ENCODE results near the gene UBTD1.
"Not testable (repeated sequence)": the region's sequence is repeated elsewhere in the genome, so short reads cannot be mapped to it uniquely, and the experiment has no call there.

Gene UBTD1, protein sequence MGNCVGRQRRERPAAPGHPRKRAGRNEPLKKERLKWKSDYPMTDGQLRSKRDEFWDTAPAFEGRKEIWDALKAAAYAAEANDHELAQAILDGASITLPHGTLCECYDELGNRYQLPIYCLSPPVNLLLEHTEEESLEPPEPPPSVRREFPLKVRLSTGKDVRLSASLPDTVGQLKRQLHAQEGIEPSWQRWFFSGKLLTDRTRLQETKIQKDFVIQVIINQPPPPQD

DNA sequence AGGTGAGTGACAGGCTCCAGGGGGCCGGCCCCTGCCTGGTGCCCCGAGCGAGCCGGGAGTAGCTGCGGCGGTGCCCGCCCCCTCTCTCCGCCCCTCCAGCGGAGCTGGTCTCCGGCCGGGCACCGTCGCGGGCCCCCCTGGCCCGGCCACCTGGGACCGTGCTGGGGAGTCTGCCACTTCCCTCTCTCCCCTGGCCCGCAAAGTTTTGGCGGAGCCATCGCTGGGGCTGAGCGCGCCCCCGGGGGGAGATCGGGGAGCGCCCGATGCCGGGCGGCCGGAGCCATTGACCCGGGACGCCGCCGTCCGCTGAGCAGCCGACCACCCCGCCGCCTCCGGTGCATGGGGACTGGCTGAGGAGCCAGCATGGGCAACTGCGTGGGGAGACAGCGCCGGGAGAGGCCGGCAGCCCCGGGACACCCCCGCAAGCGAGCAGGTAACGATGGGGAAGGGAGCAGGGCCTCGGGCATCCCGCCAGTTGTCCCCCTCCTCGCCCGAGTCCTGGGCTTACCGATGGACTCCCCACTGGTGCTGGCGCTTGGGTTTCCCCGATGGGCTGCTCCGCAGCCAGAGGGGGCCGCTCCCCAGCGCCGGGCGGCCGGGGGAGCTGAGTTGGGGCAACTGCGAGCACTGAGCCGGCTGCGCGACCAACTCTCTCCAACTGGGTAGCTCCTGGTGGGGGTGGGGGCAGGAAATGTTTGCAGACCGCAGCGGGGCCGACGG is at the start of gene UBTD1:
Gene UBTD1, plus strand, starts transcription at position 84 of the 720 bp plus-strand sequence. Its CDS starts 280 bp downstream, at position 364.
- DNase-seq, result no peak

DNA sequence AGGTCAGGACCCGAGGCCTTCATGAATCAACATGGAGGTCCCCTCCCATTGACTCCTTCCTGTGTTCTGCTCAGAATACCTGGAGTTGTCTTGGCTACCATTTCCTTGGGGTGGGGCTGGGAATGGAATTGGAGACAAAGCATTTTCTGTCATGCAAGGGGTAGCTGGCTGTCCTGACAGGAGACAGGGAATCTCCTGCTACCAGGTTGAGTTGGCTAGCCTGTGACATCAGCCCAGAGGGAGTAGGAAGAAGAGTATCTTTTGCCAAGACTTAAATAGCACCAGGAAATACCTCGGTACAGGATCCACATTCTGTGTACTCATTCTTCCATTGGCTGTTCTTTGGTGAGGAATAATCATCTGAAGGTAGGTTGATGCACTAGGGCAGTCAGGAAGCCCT is 47.9 kb upstream of the UBTD1 start:
- no peak for DNase-seq

DNA sequence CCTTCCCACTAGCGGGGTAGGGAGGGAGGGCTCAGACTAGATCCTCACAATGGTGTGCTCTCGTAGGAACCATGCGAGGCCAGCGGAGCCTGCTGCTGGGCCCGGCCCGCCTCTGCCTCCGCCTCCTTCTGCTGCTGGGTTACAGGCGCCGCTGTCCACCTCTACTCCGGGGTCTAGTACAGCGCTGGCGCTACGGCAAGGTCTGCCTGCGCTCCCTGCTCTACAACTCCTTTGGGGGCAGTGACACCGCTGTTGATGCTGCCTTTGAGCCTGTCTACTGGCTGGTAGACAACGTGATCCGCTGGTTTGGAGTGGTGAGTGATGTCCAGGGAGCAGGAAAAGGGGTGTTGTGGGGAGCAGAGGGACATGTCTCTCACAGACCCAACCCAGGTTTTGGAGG is 47.1 kb upstream of the UBTD1 start:
- DNase-seq, result no peak

DNA sequence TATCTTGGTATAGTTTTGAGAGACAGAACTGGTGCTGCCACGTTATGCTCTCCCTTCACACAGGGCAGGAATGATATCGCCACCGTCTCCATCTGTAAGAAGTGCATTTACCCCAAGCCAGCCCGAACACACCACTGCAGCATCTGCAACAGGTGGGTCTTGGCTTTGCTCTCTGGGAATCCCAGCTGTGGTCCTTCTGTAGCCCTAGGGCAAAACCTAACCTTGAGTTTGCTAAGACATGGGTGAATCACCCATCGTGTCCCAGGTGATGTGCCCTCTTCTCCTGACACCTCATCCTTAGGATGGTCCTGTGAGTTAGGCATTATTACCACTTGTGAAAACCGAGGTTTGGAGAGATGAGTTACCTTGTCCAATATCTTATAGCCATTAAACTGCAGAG is 46.4 kb upstream of the UBTD1 start:
- DNase-seq, result no peak

DNA sequence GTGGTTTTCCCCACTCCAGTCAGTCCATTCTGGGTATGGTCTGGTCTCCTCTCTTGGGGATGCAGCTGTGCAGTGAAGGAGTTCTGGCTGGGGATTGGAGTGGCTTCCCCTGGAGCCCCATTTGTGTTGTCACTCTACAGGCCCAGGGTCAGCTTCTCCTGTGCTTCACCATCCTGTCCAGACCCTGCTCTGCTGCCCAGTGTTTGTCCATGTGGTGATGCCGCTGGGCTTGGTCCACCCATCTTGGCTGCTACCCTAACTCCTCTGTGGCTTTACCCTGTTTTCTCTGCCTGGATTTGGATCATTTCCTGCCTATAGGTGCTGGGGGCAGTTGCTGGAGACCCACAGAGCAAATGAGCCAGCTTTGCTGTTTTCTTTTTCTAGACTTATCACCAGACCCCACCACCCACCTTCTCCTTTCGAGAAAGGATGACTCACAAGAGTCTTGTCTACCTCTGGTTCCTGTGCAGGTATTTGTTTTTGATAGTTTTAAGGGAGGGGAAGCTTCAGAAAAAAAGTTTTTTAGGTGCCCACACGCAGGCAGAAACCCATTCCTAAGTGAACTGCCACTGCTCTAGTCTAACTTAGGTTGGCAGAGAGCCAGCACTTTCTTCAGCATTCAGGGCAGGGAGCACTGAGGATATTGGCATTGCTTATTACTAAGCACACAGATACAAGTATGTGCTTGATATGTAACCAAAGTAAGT is 44.2 kb upstream of the UBTD1 start:
- DNase-seq, result no peak

DNA sequence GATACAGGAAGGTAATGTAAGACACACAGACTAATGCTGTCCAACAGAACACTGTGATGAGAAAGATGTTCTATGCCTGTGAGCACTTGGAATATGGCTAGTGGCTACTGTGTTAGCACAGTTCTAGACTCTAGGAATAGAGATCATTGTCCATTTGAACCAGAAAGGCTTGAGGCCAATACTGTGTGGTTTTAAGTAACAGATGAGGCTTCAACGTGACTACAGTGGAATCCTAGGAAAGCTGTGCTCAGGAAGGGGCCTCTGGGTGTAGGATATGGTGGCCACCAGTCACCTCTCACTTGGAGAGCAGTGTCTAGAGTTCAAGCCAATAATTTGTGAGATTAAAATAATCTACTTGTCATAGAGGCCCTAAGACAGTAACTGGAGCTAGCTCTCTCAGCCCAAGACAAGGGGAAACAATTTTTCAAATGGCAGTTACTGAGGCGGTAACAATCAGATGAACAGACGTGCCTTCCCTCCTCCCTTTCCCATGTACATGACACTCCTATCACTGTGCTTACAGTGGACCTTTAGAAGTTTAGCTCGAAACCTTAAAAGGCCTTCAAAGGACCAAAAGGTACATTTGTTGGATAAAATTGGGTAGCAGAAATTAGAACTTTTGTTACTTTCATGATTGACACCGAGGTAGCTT is 42.6 kb upstream of the UBTD1 start:
- no peak for DNase-seq

DNA sequence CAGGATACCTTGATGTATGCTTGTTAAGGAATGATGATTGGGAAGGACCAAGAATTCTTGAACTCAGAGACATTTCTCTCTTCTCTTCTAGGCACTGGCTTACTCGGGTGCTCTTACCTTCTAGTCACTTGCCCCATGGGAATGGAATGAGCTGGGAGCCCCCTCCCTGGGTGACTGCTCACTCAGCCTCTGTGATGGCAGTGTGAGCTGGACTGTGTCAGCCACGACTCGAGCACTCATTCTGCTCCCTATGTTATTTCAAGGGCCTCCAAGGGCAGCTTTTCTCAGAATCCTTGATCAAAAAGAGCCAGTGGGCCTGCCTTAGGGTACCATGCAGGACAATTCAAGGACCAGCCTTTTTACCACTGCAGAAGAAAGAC is 42.0 kb upstream of the UBTD1 start:
- DNase-seq, result no peak

DNA sequence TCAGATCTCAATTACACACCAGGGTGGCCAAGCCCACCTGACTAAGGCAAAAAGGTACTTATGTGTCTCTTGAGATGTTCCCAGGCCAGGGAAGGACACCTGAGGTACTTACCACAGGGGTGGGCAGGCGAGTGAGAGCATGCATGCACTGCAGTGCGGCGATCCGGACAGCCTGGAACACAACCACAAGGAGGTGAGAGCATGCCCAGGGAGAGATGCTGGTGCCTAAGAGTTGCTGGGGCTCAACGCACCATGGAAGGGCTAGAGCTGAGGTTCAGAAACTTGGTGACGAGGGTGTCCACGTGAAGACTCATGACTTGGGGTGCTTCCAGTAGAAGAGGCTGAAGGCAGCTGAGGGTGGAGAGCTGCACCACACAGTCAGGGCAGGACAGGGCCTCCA is 39.6 kb upstream of the UBTD1 start:
- DNase-seq, result no peak

DNA sequence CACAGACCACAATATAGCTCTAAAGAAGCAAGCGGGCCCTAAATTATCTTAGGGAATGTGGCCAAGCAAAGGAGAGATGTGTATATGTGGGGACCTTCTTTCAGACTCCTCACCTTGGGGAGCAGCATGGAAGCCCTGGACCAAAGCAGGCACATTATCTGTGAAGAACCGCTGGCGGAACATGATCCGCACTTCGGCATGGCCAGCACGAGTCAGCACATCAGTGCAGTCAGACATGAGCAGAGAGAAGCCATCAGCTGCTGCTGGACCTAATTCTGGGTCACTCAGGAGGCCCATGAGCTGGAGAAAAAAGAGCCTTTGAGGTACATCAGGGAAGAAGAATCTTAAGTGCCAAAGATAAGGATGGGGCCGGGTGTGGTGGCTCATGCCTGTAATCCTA is 38.8 kb upstream of the UBTD1 start:
- DNase-seq, result no peak

DNA sequence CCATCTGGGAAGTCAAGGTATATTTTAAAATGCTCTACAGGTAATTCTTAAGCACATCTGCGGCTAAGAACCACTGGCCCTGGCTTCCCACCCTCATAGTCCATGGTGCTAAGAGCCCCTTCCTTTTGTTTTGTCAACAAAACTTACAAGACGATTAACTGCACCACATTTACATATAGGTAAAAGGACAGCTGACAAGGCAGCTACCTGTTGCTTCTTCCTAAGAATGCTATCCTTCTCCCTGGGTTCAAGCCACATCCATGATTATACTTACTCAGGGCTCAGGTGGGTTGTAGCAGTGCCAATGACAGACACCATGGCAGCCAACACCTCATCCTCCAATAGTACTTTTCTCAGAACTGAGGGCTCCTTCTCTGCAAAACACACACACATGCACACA is 36.4 kb upstream of the UBTD1 start:
- no peak for DNase-seq

DNA sequence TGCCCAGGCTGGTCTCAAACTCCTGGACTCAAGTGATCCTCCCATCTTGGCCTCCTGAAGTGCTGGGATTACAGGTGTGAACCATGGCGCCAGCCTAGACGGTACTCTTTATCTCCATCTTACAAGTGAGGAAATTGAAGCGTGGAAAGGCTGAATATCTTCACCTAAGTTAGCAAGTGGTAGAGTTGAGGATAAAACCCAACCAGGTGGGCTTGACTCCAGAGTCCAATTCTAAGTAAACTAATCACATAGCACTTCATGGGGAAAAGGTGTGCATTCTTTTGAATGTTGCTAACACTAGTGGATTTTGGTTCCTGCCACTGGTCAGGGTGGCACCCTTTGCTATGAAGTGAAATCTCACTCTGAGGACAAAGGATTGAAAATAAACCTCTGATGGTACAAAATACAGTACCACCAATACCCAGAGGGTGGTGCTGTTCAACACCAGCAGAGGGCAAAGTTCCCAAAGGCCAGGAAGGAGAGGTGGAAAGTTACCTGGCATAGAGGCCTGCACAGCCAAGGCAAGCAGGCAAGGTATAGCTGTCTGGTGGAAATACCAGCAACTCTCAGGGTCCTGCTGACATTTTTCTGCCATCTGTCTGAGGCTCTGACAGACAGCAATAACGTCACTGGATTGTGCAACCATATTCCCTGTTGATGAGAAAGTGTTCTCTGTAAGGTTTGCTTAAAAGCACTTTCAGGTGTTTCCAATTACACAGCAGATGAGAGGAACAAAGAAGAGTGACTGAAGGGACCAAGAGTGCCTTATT is 35.2 kb upstream of the UBTD1 start:
- DNase-seq, result peak; percentile 32

DNA sequence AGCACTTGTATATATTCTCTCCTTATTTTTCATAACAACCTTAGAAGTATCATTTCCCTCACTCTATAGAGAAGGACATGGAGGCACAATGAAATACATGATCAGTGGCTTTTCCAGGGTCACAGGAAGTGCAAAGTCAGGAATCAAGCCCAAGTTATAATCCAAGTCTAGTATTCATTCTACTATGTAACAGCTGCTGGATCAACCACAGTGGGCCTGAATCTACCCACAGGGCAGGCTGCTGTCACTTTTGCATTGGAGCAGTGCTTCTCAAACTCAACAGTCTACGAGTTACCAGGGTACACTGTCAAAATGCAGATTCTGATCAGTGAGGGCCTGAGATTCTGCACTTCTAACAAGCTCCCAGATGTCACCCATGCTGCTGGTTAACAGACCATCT is 34.5 kb upstream of the UBTD1 start:
- no peak for DNase-seq

DNA sequence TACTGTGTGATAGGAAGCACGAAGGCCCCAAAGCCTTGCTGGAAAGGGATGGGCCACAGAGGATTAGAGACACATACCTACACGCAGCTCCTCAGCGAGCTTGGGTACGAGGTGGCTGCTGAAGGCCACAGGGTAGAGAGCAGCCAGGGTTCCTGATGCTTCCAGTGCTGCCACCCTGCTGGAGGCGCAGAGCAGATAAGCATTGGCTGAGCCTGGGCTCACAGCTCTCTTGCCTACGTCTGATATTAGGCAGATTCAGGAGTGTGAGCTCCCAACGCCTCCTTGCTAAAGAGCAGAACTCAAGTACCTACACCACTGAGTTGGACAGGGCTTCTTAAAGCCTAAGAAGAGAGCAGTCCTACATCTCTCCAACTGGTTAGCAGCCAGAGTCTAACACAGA is 32.7 kb upstream of the UBTD1 start:
- DNase-seq, result no peak

DNA sequence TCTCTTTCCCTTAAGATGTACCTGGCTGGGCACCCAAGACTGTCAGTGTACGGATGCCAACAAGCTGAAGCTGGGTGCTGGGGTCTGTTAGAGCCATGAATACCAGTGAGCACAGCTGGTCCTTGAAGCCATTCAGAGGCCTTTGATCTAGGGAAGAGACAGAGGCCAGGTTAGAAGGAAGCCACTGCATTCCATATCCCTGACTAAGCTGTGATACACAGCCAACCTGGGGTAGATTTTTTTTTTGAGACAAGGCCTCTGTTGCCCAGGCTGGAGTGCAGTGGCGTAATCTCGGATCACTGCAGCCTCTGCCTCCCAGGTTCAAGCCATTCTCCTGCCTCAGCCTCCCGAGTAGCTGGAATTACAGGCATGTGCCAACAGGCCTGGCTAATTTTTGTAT is 32.0 kb upstream of the UBTD1 start:
- DNase-seq, result no peak

DNA sequence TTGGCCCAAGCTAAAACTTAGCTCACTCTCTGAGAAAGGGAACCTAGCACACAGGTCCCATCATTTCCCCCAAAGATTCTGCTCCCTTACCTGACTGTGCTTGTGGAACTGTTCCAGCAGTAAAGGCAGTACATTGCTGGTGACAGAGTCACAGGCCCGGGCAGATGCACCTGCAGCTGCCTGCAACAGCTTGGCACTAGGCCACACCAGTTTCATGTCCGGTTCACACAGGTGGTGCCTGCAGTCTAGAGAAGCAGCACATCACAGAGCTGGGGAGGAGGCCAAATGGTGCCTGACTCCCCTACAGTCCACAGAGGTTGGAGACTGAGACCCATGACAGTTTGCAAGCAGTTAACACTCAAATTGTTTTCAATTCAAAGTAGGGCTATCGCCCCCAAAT is 30.6 kb upstream of the UBTD1 start:
- no peak for DNase-seq

DNA sequence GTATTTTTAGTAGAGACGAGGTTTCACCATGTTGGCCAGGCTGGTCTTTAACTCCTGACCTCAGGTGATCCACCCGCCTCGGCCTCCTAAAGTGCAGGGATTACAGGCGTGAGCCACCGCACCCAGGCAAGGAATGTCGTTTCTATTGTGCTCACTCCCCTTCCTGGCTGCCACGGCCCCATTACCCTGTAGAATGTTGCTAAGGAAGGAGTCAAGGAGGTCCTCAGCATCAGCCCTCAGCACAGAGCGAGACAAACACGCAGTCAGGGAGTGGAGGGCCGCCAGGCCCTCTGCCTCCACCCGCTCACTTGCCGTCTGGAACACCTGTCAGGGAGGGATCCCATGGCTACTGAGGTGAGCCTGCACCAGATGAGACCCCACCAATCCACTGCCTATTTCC is 29.9 kb upstream of the UBTD1 start:
- DNase-seq, result not testable (repeated sequence)

DNA sequence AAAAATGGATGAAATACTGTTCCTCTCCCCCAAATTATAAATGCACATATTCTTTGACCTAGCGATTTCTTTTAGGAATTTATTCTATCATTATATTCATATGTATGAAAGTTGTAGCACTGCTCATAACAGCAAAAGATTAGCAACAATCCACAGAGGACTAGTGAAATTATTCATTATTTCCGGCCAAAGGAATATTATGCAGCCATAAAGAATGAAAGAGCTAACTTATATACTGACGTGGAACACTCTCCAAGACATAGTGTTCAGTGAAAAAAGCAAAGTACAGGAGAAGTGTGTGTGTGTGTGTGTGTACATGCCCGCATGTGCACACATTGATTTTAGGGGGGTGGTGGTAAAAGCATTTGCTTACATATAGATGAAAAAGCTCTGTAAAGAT is 23.8 kb upstream of the UBTD1 start:
- DNase-seq, result no peak

DNA sequence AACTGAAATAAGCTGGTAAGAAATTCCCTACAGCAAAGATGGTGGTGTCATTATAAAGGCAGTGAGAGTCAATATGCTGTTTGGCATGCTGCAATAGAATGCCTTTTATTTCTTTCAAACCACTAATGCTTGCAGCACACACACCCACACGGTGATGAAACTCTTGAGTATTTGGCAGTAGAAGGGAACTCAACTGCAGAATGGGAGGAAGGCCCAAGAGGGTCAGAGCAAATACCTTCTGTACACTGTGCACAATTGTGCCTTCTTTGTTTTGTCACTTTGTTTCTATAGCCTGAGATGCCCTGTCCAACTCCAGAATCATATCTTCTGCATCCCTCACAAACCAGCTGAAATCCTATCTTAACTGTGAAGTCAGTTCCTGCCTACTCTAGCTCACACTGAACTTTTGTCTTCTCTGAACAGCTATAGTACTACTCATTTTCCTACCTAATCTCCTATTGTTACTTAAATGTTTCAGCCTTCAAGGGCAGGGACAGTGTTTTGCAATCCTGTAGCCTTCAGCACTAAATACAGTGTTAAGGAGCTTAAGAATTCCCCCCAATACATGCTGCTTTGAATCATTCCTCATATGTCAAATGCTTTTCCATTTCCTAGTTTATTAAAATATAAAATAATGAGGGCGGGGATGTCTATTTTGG is 22.7 kb upstream of the UBTD1 start:
- DNase-seq, result no peak

DNA sequence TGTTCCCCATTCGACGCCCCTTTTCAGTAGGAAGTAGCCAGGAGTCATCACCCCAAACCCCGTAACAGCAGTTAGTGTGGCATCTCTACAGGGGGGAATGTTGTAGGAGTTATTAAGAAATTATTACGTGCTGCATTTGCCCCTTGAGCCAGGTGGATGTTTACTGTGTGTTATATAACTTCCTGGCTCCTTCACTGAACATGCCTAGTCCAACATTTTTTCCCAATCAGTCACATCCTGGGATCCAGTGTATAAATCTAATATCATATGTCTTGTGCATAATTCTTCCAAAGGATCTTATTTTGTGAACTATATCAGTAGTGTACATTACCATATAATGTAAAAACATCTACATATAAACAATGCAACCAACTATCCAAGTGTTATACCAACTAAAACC is 19.3 kb upstream of the UBTD1 start:
- DNase-seq, result not testable (repeated sequence)

DNA sequence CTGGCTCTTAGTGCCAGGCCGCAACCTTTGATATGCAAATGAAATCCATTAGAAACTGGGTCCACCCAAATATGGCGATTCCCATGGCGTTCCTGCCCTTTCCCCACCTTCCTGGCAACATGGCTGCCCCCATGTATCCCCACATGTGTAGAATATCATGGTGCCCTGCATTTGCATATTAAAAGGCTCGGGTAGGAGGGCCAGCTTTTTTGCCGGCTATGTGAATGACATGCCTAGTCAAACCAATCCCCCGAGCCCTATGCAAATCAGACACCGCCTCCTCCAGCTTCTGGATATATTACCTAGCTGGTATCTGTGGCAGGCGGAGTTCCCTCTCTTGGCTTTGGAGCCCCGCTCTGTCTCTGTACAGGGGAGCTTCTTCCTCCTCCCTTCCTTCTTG is 18.8 kb upstream of the UBTD1 start:
- no peak for DNase-seq

DNA sequence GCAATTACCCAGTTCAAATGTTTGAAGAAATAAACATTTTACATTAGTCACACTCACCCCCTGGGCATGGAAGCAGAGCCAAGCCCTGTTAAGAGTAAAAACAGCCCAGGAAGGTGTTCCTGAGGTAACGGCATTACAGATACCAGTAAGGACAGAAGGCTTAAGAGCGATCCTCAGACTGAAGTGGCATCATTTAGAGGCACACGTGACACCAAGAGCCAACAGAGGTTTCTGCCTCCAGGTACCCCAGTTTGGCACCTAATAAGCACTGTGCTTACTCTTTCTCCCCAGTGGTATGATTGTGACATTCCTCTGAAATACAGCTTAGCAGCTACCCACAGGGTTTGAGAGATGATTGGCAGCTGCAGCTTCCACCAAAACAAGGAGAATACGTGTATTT is 17.7 kb upstream of the UBTD1 start:
- DNase-seq, result no peak

DNA sequence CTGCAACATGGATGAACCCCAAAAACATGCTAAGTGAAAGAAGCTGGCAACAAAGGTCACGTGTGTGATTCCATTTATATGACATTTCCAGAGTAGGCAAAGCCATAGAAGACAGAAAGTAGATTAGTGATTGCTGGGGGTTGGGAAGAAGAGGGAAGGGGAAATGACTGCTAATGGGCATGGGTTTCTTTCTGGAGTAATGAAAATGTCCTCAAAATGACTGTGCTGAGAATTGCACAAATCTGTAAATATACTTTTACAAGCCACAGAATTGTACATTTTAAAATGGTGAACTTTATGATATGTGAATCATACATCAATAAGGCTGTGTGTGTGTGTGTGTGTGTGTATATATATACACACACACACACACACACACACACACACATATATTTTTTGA is 16.3 kb upstream of the UBTD1 start:
- no peak for DNase-seq

DNA sequence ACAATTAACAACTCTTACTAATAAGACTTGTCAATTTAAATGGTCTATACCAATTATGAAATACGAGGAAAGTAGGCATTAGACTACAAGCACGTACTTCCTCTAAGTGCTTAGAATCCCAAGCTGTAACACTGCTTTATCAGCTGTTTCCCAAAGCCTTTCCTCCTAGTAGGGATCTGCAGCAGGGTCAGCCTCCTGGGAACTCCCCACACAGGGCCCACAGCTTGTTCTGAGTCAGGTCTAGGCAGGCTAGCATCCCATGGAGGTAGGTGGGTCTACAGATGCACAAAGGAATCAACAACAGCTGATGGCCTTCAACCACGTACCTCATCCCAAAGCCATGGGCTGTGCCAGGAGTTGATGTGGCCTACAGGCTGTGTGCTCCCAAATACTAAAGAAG is 15.2 kb upstream of the UBTD1 start:
- DNase-seq, result no peak

Measured in NCI-H1092 treated with DMSO at 0.1 percent for 48 hours (cell line).